C4-2B (cell line): ENCODE data around the gene PDIK1L.

Source experiments
- ZFX ChIP-seq: fragments of 450-650 bp; IDR thresholded peaks from 2 replicates; pipeline ENCODE4 v1.6.1; 2017
- TF ChIP-seq, protein P1 (sequence below): fragments of 450-650 bp; conservative IDR thresholded peaks from 2 replicates; pipeline ENCODE4 v1.5.1; 2017; ENCODE audit warnings: mild to moderate bottlenecking

DNA sequence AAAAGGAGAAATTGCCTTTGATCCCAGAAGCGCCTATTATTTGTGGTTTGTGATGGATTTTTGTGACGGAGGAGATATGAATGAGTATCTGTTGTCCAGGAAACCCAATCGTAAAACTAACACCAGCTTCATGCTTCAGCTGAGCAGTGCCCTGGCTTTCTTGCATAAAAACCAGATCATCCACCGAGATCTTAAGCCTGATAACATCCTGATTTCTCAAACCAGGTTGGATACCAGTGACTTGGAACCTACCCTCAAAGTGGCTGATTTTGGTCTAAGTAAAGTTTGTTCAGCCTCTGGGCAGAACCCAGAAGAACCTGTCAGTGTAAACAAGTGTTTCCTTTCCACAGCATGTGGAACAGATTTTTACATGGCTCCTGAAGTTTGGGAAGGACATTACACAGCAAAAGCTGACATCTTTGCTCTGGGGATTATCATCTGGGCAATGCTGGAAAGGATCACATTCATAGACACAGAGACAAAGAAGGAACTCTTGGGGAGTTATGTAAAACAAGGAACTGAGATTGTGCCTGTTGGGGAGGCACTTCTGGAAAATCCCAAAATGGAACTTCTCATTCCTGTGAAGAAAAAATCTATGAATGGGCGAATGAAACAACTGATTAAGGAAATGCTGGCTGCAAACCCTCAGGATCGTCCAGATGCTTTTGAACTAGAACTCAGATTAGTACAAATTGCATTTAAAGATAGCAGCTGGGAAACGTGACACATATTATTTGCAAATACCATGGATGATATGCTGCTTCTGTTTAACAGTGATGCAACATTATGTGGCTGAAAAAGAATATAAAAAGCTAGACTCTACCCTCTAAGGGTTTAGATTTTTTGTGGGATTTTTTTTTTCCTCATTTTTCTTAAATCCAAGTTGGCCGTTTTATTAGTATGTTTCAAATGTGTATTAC, 10.5 kb downstream of the PDIK1L start:
- TF ChIP-seq, protein P1, sequence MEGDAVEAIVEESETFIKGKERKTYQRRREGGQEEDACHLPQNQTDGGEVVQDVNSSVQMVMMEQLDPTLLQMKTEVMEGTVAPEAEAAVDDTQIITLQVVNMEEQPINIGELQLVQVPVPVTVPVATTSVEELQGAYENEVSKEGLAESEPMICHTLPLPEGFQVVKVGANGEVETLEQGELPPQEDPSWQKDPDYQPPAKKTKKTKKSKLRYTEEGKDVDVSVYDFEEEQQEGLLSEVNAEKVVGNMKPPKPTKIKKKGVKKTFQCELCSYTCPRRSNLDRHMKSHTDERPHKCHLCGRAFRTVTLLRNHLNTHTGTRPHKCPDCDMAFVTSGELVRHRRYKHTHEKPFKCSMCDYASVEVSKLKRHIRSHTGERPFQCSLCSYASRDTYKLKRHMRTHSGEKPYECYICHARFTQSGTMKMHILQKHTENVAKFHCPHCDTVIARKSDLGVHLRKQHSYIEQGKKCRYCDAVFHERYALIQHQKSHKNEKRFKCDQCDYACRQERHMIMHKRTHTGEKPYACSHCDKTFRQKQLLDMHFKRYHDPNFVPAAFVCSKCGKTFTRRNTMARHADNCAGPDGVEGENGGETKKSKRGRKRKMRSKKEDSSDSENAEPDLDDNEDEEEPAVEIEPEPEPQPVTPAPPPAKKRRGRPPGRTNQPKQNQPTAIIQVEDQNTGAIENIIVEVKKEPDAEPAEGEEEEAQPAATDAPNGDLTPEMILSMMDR, result no peak
- TF ChIP-seq ZFX, result no peak
